ENCODE data around the gene TACC3. TPM values are rescaled to one million over a fixed set of nuclear protein-coding genes. Genes with fewer than 3 reads are reported as not detected.

TACC3 gene
- total RNA-seq, 1 experiment from 2014 or later: 156 TPM

DNA sequence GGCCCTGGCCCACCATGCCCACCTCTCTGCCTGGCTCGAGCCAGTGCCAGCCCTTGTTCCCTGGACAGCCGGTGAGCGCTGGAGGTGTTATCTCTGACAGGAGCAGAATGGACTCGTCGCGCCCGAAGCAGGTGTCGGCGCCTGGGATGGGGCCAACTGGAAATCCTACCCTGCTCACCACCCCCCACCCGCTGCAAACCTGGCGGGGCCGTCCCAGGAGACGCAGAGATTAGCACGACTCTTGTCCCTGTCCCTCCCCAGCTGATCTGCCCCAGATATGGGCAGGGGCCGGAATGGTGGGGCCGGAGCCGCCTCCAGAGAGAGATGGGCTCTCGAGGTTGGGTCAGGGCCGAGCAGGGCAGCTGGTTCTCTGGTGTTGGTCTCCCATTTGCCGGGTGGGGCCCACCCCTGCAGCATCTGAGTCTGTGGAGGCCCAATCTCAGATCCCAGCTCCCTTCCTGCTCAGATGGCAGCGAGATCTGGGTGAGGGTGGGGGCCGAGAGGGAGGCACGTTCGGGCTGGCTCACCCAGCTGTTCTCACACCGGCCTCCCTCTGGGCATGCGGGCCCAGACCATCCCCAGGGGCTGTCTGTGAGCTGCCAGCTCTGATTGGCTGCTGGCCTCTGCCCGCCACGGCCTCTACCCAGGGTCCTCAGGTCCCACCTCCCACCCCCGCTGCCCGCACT is 51.7 kb downstream of the TACC3 start:
- no peaks in the 10 kb centered on the region for H3K79me2 ChIP-seq (ENCODE audit: insufficient read depth, low read length)
- H3K9me3 ChIP-seq (ENCODE audit: control insufficient read depth, low read depth, low read length): no peaks in the 10 kb centered on the region
- H2BK20ac ChIP-seq (ENCODE audit: low read depth, low read length, poor library complexity, severe bottlenecking): no peak overlapping the region
- no peaks in the 10 kb centered on the region for H3K79me1 ChIP-seq (ENCODE audit: insufficient read depth, low read depth, low read length, poor library complexity, severe bottlenecking)
- no peak overlapping the region for H3K27ac ChIP-seq (ENCODE audit: insufficient read length, low read depth, low read length)
- H3K27me3 ChIP-seq (ENCODE audit: insufficient read depth, low read length): no peaks in the 10 kb centered on the region
- no peak overlapping the region for H2AFZ ChIP-seq (ENCODE audit: low read length)
- Mint-ChIP-seq H3K27me3 (ENCODE audit: low read depth) (peaks cover 6% of the 10 kb centered on the region), H3K4me3 (no peak overlapping the region), H3K27ac (no peak overlapping the region), H3K36me3 (ENCODE audit: insufficient read depth in 1 of 3, low read depth in 3 of 3) (no peaks in the 10 kb centered on the region), H3K4me1 (peaks cover 22 to 41% of the 10 kb centered on the region in 2 experiments), H3K9me3 (no peaks in the 10 kb centered on the region)
- no peak overlapping the region; the same call in 1 of the 2 replicates for H3K14ac ChIP-seq (ENCODE audit: insufficient read depth, low read length)
- H2BK15ac ChIP-seq (ENCODE audit: low read depth, low read length): no peak overlapping the region
- no peak overlapping the region for H2AK5ac ChIP-seq (ENCODE audit: insufficient read length, low read length)
- WGBS (ENCODE audit: extremely low coverage, insufficient read length, low lambda C conversion rate): no CpG with 5 or more reads among the region's 30 CpGs
- H3K4me2 ChIP-seq (ENCODE audit: insufficient read depth, insufficient read length, low read length): no peak overlapping the region
- TF ChIP-seq, protein P1, sequence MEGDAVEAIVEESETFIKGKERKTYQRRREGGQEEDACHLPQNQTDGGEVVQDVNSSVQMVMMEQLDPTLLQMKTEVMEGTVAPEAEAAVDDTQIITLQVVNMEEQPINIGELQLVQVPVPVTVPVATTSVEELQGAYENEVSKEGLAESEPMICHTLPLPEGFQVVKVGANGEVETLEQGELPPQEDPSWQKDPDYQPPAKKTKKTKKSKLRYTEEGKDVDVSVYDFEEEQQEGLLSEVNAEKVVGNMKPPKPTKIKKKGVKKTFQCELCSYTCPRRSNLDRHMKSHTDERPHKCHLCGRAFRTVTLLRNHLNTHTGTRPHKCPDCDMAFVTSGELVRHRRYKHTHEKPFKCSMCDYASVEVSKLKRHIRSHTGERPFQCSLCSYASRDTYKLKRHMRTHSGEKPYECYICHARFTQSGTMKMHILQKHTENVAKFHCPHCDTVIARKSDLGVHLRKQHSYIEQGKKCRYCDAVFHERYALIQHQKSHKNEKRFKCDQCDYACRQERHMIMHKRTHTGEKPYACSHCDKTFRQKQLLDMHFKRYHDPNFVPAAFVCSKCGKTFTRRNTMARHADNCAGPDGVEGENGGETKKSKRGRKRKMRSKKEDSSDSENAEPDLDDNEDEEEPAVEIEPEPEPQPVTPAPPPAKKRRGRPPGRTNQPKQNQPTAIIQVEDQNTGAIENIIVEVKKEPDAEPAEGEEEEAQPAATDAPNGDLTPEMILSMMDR (conservative IDR thresholded peaks at IDR 0.05): no peak
- H3T11ph ChIP-seq (ENCODE audit: low read length): no peak overlapping the region
- H3K18ac ChIP-seq (ENCODE audit: insufficient read length, low read depth, low read length): no peak overlapping the region
- no peak overlapping the region for H3K4ac ChIP-seq (ENCODE audit: low read depth, low read length)
- no peak overlapping the region for H2BK5ac ChIP-seq (ENCODE audit: insufficient read length, low read length)
- no peak overlapping the region for H4K91ac ChIP-seq (ENCODE audit: insufficient read length, low read depth, low read length)
- no peak overlapping the region for H3K9ac ChIP-seq (ENCODE audit: extremely low read depth, insufficient read length, low read length)
- DNase-seq: no peak
- no peak overlapping the region for H2BK12ac ChIP-seq (ENCODE audit: insufficient read length, low read depth, low read length)
- no peak overlapping the region for H3K56ac ChIP-seq (ENCODE audit: insufficient read length, low read depth, low read length)
- peaks cover 2% of the 10 kb centered on the region for H3K23me2 ChIP-seq (ENCODE audit: insufficient read length, low read depth, low read length, poor library complexity, severe bottlenecking)
- peaks cover 2% of the 10 kb centered on the region; the same call in 1 of the 2 replicates for H3K4me1 ChIP-seq (ENCODE audit: insufficient read depth, low read length)
- no peak overlapping the region for H3K23ac ChIP-seq (ENCODE audit: insufficient read length, low read depth, low read length)
- no peak overlapping the region for H2BK120ac ChIP-seq (ENCODE audit: low read depth, low read length, poor library complexity, severe bottlenecking)
- no peaks in the 10 kb centered on the region for H4K20me1 ChIP-seq (ENCODE audit: control insufficient read depth, insufficient read depth, insufficient read length)
- no peak overlapping the region for H4K5ac ChIP-seq (ENCODE audit: insufficient read length, low read depth, low read length)
- no peak overlapping the region for H4K8ac ChIP-seq (replicated peaks; ENCODE audit: insufficient read length, low read depth, low read length)
